Measurements from ENCODE around the gene NOC2L. TPM values are rescaled to one million over a fixed set of nuclear protein-coding genes. Genes with fewer than 3 reads are reported as not detected.
"Not testable (repeated sequence)": the region's sequence is repeated elsewhere in the genome, so short reads cannot be mapped to it uniquely, and the experiment has no call there.

Gene NOC2L
- total RNA-seq, 4 donors from 2014 or later, result 45.6 to 61.9 (median 56.3) TPM

- H3K9me3 ChIP-seq, result no peaks in the 10 kb centered on the region
- DNase-seq (ENCODE audit: low spot score in 2 of 2), result no peak
- H3K4me3 ChIP-seq, result no peak overlapping the region
- H3K4me1 ChIP-seq, result peaks cover 3% of the 10 kb centered on the region
- peaks cover 84% of the 10 kb centered on the region for H3K36me3 ChIP-seq
- no peak for TF ChIP-seq CTCF (IDR thresholded peaks at IDR 0.05)
- TF ChIP-seq POLR2AphosphoS5 (IDR thresholded peaks at IDR 0.05), result no peak
- no peak for TF ChIP-seq EP300 (IDR thresholded peaks at IDR 0.05)
- no peak for TF ChIP-seq POLR2A (IDR thresholded peaks at IDR 0.05)
- peaks cover 8% of the 10 kb centered on the region for H3K27me3 ChIP-seq
- WGBS, result 97% methylated on average over 5 of the region's 15 CpGs
- no peak overlapping the region for H3K27ac ChIP-seq
These were observed 11.1 kb downstream of the NOC2L start for GRCh38 chr1:947958-948357.

DNA sequence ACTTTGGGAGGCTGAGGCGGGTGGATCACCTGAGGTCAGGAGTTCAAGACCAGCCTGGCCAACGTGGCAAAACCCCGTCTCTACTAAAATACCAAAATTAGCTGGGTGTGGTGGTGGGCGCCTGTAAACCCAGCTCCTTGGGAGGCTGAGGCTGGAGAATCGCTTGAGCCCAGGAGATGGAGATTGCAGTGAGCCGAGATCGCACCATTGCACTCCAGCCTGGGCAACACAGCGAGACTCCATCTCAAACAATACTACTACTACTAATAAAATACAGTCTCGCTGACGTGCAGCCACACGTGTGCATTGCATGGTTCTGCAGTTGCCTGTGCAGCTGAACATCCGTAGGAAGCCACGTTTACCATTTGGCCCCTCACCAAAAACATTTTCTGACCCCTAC is 12.2 kb downstream of the NOC2L start:
- DNase-seq (ENCODE audit: low spot score in 2 of 2); H3K27ac ChIP-seq; H3K9me3 ChIP-seq; H3K4me3 ChIP-seq: not testable (repeated sequence)
- 93% methylated on average over 8 of the region's 13 CpGs for WGBS
- Histone ChIP-seq H3K4me1 (peaks cover 14% of the 10 kb centered on the region), H3K27me3 (peaks cover 19% of the 10 kb centered on the region), H3K36me3 (peaks cover 73% of the 10 kb centered on the region)

GRCh38 chr1:945688-946556 is 13.1 kb downstream of the NOC2L start:
- Histone ChIP-seq H3K27ac (no peak overlapping the region), H3K27me3 (peaks cover 28% of the 10 kb centered on the region), H3K4me3 (no peak overlapping the region), H3K36me3 (peaks cover 64% of the 10 kb centered on the region), H3K4me1 (peaks cover 23% of the 10 kb centered on the region), H3K9me3 (no peaks in the 10 kb centered on the region)
- TF ChIP-seq EP300 (IDR thresholded peaks at IDR 0.05) (no peak), POLR2A (IDR thresholded peaks at IDR 0.05) (no peak), CTCF (IDR thresholded peaks at IDR 0.05) (no peak), POLR2AphosphoS5 (IDR thresholded peaks at IDR 0.05) (no peak)
- 81% methylated on average over 21 of the region's 29 CpGs for WGBS
- DNase-seq (ENCODE audit: low spot score in 2 of 2), result no peak

GRCh38 chr1:944341-945325 is 14.4 kb downstream of the NOC2L start:
- Histone ChIP-seq H3K27me3 (peaks cover 41% of the 10 kb centered on the region), H3K9me3 (no peaks in the 10 kb centered on the region), H3K4me1 (peaks cover 36% of the 10 kb centered on the region), H3K4me3 (no peak overlapping the region), H3K27ac (no peak overlapping the region), H3K36me3 (peaks cover 51% of the 10 kb centered on the region)
- WGBS, result 68% methylated on average over 17 of the region's 28 CpGs
- no peak for DNase-seq (ENCODE audit: low spot score in 2 of 2)
- TF ChIP-seq CTCF (IDR thresholded peaks at IDR 0.05), result no peak
- TF ChIP-seq POLR2A (IDR thresholded peaks at IDR 0.05), result no peak
- no peak for TF ChIP-seq POLR2AphosphoS5 (IDR thresholded peaks at IDR 0.05)
- no peak for TF ChIP-seq EP300 (IDR thresholded peaks at IDR 0.05)

- Histone ChIP-seq H3K27ac (no peak overlapping the region), H3K36me3 (peaks cover 42% of the 10 kb centered on the region), H3K4me3 (no peak overlapping the region), H3K9me3 (no peaks in the 10 kb centered on the region), H3K4me1 (peaks cover 37% of the 10 kb centered on the region), H3K27me3 (peaks cover 48% of the 10 kb centered on the region)
- 76% methylated on average over 10 of the region's 27 CpGs for WGBS
- TF ChIP-seq POLR2A (IDR thresholded peaks at IDR 0.05) (no peak), EP300 (IDR thresholded peaks at IDR 0.05) (no peak), POLR2AphosphoS5 (IDR thresholded peaks at IDR 0.05) (no peak), CTCF (IDR thresholded peaks at IDR 0.05) (no peak)
- no peak for DNase-seq (ENCODE audit: low spot score in 2 of 2)
These were observed 15.3 kb downstream of the NOC2L start for GRCh38 chr1:943545-944340.
